Measurements from ENCODE around the gene TTI1.

Gene TTI1

DNA sequence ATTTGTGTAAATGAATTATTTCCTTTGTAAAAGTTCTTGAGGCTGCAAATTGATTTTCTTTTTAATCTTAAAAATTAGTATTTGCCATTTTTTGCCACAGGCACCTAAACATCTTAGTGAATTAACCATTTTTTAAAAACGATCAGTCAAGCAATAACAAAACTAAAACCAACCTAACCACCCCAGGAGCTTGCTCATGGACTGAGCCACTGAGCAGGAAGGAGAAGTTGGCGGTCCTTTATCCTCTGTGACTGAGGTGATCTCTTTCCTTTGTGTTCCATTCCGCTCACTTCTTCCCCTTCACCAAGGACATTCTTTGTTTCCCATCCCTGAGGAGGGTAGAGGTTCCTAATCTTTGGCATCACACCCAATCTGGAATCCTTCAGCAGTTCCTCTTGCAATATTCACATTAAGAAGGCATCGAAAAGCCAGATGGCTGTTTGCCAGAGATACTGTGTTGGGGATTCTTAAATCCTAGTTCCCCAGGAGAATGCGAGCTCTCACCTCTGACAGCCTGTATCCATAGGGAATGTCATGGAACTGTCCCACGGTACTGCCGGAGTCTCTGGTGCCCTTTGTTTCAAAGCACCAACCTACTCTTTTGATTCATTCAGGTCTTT, 30.8 kb upstream of the TTI1 start:
- peak overlapping the region; percentile 4 for H3K4me3 ChIP-seq (ENCODE audit: low read depth, low read length)
- peak; percentile 63 for DNase-seq (ENCODE audit: low read depth)
- TF ChIP-seq, protein P1, sequence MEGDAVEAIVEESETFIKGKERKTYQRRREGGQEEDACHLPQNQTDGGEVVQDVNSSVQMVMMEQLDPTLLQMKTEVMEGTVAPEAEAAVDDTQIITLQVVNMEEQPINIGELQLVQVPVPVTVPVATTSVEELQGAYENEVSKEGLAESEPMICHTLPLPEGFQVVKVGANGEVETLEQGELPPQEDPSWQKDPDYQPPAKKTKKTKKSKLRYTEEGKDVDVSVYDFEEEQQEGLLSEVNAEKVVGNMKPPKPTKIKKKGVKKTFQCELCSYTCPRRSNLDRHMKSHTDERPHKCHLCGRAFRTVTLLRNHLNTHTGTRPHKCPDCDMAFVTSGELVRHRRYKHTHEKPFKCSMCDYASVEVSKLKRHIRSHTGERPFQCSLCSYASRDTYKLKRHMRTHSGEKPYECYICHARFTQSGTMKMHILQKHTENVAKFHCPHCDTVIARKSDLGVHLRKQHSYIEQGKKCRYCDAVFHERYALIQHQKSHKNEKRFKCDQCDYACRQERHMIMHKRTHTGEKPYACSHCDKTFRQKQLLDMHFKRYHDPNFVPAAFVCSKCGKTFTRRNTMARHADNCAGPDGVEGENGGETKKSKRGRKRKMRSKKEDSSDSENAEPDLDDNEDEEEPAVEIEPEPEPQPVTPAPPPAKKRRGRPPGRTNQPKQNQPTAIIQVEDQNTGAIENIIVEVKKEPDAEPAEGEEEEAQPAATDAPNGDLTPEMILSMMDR (IDR thresholded peaks at IDR 0.05; ENCODE audit: insufficient read depth, low read depth, low read length, missing control alignments), result no peak

DNA sequence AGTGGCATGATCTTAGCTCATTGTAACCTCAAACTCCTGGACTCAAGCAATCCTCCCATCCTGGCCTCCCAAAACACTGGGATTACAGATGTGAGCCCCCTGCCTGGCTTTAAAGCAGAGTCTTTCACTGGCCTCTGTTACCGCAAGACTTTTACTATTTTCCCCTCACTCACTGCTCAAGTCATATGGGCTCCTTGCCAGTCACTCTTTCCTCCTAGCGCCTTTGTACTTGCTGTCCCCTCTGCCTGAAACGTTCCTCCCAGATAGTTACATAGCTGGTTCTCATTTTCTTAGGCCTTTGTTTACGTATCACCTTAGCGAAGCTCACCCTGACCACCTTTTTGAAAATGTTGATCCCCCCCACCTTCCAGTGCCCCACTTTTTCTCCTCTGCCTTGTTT, 29.6 kb upstream of the TTI1 start:
- TF ChIP-seq, protein P1 (IDR thresholded peaks at IDR 0.05; ENCODE audit: insufficient read depth, low read depth, low read length, missing control alignments), result no peak
- no peak overlapping the region for H3K4me3 ChIP-seq (ENCODE audit: low read depth, low read length)
- no peak for DNase-seq (ENCODE audit: low read depth)

DNA sequence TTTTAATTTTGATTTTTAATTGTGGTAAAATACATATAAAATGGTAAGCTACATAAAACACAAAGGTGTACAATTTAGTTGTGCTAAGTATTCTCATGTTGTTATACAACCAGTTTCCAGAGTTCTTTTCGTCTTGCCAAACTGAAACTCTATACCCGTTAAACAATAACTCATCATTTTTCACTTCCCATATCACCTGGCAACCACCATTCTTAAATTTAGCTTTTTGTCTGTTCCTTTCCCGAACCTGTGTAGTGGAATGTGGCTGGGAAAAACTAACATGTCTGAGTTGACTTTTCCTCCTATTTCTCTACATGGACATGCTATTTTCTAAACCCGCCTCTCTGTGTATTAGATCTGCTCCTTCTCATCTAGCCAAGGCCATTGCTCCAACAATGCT, 27.9 kb upstream of the TTI1 start:
- peak; percentile 37 for DNase-seq (ENCODE audit: low read depth)
- TF ChIP-seq, protein P1 (IDR thresholded peaks at IDR 0.05; ENCODE audit: insufficient read depth, low read depth, low read length, missing control alignments), result no peak
- no peak overlapping the region for H3K4me3 ChIP-seq (ENCODE audit: low read depth, low read length)

DNA sequence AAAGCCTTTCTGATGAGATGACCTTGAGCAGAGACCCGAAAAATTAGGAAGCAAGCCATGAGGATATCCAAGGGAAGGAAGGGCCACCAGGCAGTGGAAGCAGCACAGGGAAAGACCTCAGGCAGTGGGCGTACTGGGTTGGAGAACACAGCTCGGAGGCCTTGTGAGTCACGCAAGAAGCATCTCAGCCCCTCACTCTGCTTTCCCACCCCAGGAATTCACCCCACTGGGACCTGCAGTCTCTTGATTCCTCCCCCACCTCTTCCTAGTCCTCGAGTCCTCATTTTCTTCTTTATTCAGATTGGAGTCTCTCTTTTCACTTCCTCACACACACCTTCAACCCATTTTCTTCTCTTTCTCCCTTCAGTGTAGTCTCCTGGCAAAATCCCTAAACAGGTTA, 27.3 kb upstream of the TTI1 start:
- H3K4me3 ChIP-seq (ENCODE audit: low read depth, low read length), result no peak overlapping the region
- TF ChIP-seq, protein P1 (IDR thresholded peaks at IDR 0.05; ENCODE audit: insufficient read depth, low read depth, low read length, missing control alignments), result no peak
- no peak for DNase-seq (ENCODE audit: low read depth)

DNA sequence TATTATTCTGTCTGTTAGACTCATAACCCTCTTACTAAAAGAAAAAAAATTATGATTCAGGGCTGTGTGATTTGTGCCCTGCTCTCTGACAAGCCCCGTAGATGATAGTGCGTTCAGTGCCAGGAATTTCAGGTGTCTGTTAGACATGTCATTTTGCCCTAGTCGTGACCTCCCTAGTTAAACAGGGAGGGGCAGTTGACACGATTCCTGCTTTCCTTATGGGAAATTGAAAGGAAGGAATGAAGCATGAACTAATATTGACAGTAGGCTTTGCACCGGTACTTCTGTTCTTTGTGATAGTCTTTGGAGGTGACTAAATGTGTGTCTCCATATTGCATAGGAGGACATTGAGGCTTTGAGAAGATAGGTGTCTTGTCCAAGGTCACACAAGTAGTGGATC, 26.6 kb upstream of the TTI1 start:
- DNase-seq (ENCODE audit: low read depth), result no peak
- no peak overlapping the region for H3K4me3 ChIP-seq (ENCODE audit: low read depth, low read length)
- TF ChIP-seq, protein P1 (IDR thresholded peaks at IDR 0.05; ENCODE audit: insufficient read depth, low read depth, low read length, missing control alignments), result no peak

DNA sequence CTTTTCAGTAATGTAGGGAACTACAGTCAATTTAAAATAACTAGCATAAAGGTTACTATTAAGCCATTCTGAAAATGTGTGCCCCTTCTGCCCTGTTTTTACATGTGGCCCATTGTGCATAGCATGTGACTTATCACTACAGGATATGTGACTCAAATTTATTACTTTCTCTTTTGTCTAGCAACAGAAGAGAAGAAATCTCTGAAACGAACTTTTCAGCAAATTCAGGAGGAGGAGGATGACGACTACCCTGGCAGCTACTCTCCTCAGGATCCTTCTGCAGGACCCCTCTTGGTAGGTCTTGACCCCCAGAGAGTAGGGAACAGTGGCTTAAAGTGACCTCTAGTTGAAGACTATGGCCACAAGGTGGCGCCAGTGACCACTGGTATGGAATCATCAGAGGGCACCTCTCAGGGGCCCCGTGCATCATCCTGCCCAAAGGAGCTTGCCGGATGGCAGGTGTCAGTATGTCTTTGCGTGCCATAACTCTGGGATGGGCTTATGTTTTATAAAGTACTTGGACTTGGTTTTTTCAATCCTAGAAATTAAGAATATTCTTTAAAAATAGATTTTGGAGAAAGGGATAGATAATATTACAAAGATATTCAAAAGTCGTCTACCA, 24.2 kb upstream of the TTI1 start:
- DNase-seq (ENCODE audit: low read depth), result peak; percentile 88
- TF ChIP-seq, protein P1 (IDR thresholded peaks at IDR 0.05; ENCODE audit: insufficient read depth, low read depth, low read length, missing control alignments), result peak; percentile 75
- no peak overlapping the region for H3K4me3 ChIP-seq (ENCODE audit: low read depth, low read length)

DNA sequence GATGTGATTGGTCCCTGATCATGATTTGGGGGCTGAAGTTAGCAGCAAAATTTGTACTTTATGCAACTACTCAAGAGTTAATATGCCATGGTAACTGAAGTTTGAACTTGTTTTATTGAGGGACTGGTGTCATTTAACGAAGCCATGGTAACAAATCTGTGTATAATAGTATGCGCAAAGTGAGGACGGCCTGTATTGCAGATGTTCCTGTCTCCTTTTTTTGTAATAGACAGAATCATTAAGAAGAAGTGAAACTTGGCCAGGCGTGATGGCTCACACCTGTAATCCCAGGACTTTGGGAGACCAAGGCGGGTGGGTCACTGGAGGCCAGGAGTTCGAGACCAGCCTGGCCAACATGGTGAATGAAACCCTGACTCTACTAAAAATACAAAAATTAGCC, 22.6 kb upstream of the TTI1 start:
- H3K4me3 ChIP-seq (ENCODE audit: low read depth, low read length), result no peak overlapping the region
- TF ChIP-seq, protein P1 (IDR thresholded peaks at IDR 0.05; ENCODE audit: insufficient read depth, low read depth, low read length, missing control alignments), result no peak
- no peak for DNase-seq (ENCODE audit: low read depth)

Data from GM12865 (cell line).